Parathyroid adenoma (tissue), 2 donors: ENCODE data around the gene FAM227B.
"Not testable (repeated sequence)": the region's sequence is repeated elsewhere in the genome, so short reads cannot be mapped to it uniquely, and the experiment has no call there.

Source experiments
- H2AFZ ChIP-seq: fragments of 300-600 bp; sonication (generic); one replicate; pipeline ENCODE4 v1.7.0; 2017; ENCODE audit warnings: antibody characterized with exemption, mild to moderate bottlenecking
- H3K27ac ChIP-seq: fragments of 300-600 bp; sonication (generic); one replicate; pipeline ENCODE4 v1.7.0; 2017
- H3K27me3 ChIP-seq: fragments of 300-600 bp; sonication (generic); one replicate; pipeline ENCODE4 v1.7.0; 2017; ENCODE audit warnings: low read length; ENCODE audit not compliant: control insufficient read depth, insufficient read depth
- H3K36me3 ChIP-seq: fragments of 300-600 bp; sonication (generic); one replicate; pipeline ENCODE4 v1.7.0; 2017; ENCODE audit warnings: low read length; ENCODE audit not compliant: control insufficient read depth, insufficient read depth
- H3K4me1 ChIP-seq: fragments of 300-600 bp; sonication (generic); one replicate; pipeline ENCODE4 v1.7.0; 2017; ENCODE audit warnings: control low read depth
- H3K4me2 ChIP-seq: fragments of 300-600 bp; sonication (generic); one replicate; pipeline ENCODE4 v1.7.0; 2017; ENCODE audit warnings: low read length
- H3K4me3 ChIP-seq: fragments of 300-600 bp; sonication (generic); one replicate; pipeline ENCODE4 v1.7.0; 2017; ENCODE audit warnings: low read depth, low read length
- H3K79me2 ChIP-seq: fragments of 300-600 bp; sonication (generic); one replicate; pipeline ENCODE4 v1.7.0; 2017; ENCODE audit warnings: control low read depth
- H3K9ac ChIP-seq: fragments of 300-600 bp; sonication (generic); one replicate; pipeline ENCODE4 v1.7.0; 2017; ENCODE audit warnings: mild to moderate bottlenecking
- H3K9me3 ChIP-seq: fragments of 300-600 bp; sonication (generic); one replicate; pipeline ENCODE4 v1.7.0; 2017; ENCODE audit warnings: low read length; ENCODE audit not compliant: control insufficient read depth
- CTCF ChIP-seq: fragments of 300-600 bp; sonication (generic); IDR thresholded peaks from one replicate; pipeline ENCODE4 v1.7.0; 2017; ENCODE audit warnings: antibody characterized with exemption, mild to moderate bottlenecking
- donor health status: primary hyperparathyroidism.

The FAM227B gene

DNA sequence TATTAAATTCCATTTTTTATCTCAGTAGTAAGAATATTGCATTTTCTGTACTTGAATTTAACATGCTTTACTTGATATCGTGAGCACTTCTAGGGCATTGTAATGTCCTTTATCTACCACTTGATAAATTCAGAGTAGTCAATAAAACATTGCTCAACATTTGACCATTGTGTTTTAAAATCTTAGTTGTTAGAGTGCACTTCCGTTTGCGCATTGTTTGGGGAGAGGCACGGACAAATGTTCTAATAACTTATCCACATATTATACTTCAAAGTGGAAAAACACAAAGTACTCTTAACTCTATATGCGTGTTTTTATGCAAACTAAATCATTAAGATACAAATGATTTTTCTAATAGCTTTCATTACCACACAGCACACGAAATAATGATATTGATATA lies 419 bp downstream of the FAM227B start:
- no peak overlapping the region for H3K9ac ChIP-seq
- peak overlapping the region; percentile 80 for H3K27ac ChIP-seq
- TF ChIP-seq CTCF: no peak
- H3K4me2 ChIP-seq: peak overlapping the region; percentile 80
- H3K9me3 ChIP-seq: no peaks in the 10 kb centered on the region
- H3K4me1 ChIP-seq: no peaks in the 10 kb centered on the region
- H2AFZ ChIP-seq: peak overlapping the region; percentile 83
- H3K4me3 ChIP-seq: peak overlapping the region; percentile 94
- no peaks in the 10 kb centered on the region for H3K27me3 ChIP-seq
- H3K79me2 ChIP-seq: no peaks in the 10 kb centered on the region
- H3K36me3 ChIP-seq: no peaks in the 10 kb centered on the region

GRCh38 chr15:49619226-49619625 lies 1.4 kb downstream of the FAM227B start:
- no peak overlapping the region for H2AFZ ChIP-seq
- H3K27me3 ChIP-seq: no peaks in the 10 kb centered on the region
- no peak overlapping the region for H3K9ac ChIP-seq
- H3K36me3 ChIP-seq: no peaks in the 10 kb centered on the region
- TF ChIP-seq CTCF: no peak
- H3K27ac ChIP-seq: no peak overlapping the region
- no peaks in the 10 kb centered on the region for H3K4me1 ChIP-seq
- no peaks in the 10 kb centered on the region for H3K79me2 ChIP-seq
- no peaks in the 10 kb centered on the region for H3K9me3 ChIP-seq
- no peak overlapping the region for H3K4me3 ChIP-seq
- no peak overlapping the region for H3K4me2 ChIP-seq

DNA sequence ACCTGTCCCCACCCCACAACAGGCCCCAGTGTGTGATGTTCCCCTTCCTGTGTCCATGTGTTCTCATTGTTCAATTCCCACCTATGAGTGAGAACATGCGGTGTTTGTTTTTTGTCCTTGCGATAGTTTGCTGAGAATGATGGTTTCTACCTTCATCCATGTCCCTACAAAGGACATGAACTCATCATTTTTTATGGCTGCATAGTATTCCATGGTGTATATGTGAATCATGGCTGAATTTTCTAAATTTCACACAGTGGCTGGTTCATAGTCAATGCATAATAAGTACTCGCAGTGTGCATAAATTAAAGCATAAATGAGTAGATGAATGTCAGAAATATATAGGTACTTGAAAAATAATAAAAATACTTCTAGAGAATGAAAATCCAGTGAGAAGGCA lies 8.4 kb downstream of the FAM227B start:
- not testable (repeated sequence) for H2AFZ ChIP-seq, H3K79me2 ChIP-seq, H3K27me3 ChIP-seq, H3K4me1 ChIP-seq, H3K4me3 ChIP-seq, H3K4me2 ChIP-seq, H3K9ac ChIP-seq, H3K27ac ChIP-seq, H3K9me3 ChIP-seq, H3K36me3 ChIP-seq

DNA sequence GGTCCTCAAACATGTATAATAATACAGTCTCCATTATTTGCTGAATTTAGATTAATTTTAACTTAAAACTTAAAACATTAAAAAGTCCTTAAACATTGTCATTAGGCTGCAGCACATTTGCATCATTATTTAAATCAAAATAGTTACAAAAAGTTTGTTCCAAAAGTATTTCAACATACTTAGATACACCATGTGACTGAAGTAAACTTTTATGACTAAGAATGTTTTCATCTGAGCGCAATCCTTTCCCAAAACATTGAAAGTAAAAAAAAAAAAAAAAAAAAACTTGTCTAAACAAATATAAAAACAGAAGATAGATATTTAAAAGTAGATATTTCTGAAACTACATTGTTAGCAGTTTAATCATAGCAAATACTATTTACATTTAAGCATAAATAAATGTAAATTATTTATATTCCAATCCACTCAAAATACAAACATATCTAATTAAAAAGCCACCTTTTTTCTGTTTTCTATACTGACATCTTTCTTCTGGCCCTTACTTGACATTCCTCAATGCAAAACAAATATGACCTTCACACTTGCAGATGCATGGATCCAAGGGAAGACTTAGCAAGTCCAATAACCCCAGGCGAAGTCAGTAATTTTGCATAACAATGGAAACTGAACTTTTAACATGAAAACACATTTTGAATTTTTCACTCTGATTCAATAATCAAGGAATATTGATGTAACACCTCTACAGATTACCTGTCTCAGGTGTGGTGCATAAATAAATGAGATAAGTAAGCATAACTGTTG lies 10.3 kb downstream of the FAM227B start:
- no peak overlapping the region for H3K27ac ChIP-seq
- no peaks in the 10 kb centered on the region for H3K9me3 ChIP-seq
- H3K4me2 ChIP-seq: no peak overlapping the region
- no peaks in the 10 kb centered on the region for H3K4me1 ChIP-seq
- no peak for TF ChIP-seq CTCF
- H3K4me3 ChIP-seq: no peak overlapping the region
- H3K79me2 ChIP-seq: no peaks in the 10 kb centered on the region
- H3K27me3 ChIP-seq: no peaks in the 10 kb centered on the region
- no peaks in the 10 kb centered on the region for H3K36me3 ChIP-seq
- H2AFZ ChIP-seq: no peak overlapping the region
- no peak overlapping the region for H3K9ac ChIP-seq

DNA sequence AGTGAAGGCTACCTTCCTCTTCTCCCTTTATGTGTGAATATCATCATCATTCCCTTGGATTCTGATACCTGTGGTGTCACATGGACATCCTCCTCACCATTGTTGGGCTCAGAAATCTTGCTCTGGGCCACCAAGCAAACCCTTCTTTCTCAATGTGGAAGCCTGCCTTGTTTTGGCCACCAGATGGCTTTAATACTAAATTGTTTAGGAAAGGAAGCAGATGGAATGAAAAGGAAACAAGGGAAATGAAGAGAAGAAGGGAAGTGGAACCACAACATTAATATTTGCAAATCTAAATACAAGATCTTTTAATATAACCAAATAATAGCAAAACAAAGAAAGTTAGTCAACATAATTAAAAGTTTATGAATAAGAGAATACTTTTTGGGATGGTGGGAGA lies 14.0 kb downstream of the FAM227B start:
- H3K36me3 ChIP-seq: no peaks in the 10 kb centered on the region
- no peaks in the 10 kb centered on the region for H3K79me2 ChIP-seq
- no peak overlapping the region for H3K4me3 ChIP-seq
- H3K27me3 ChIP-seq: no peaks in the 10 kb centered on the region
- TF ChIP-seq CTCF: no peak
- H3K9me3 ChIP-seq: no peaks in the 10 kb centered on the region
- H3K27ac ChIP-seq: no peak overlapping the region
- no peak overlapping the region for H3K9ac ChIP-seq
- H3K4me2 ChIP-seq: no peak overlapping the region
- no peaks in the 10 kb centered on the region for H3K4me1 ChIP-seq
- H2AFZ ChIP-seq: no peak overlapping the region
